HepG2 (cell line): ENCODE results near the gene TMEM127. TPM values are rescaled to one million over a fixed set of nuclear protein-coding genes. Genes with fewer than 3 reads are reported as not detected.
A peak's percentile ranks its signal among the peaks of the same experiment; 100 is the strongest.

Source experiments
- ARNTL ChIP-seq: sonication (generic); formaldehyde crosslinking; IDR thresholded peaks from 2 replicates; pipeline ENCODE4 v1.4.0; 2020; ENCODE audit warnings: mild to moderate bottlenecking, missing genetic modification reagents
- ATF7 ChIP-seq, 2 experiments: fragments of 450-650 bp in 1 of 2; sonication (generic) in 1 of 2; formaldehyde crosslinking in 1 of 2; IDR thresholded peaks; 2 replicates each; pipeline versions ENCODE4 v1.4.0 to v1.6.1; 2016 to 2020; ENCODE audit warnings: antibody characterized with exemption in 1 of 2, mild to moderate bottlenecking in 1 of 2, missing genetic modification reagents in 1 of 2
- CCAR2 ChIP-seq: fragments of 200-400 bp; formaldehyde crosslinking; optimal IDR thresholded peaks from 2 replicates; pipeline ENCODE3; 2018; ENCODE audit warnings: low read depth, mild to moderate bottlenecking, low read length, moderate library complexity
- GZF1 ChIP-seq: sonication (generic); formaldehyde crosslinking; IDR thresholded peaks from 2 replicates; pipeline ENCODE4 v1.5.1; 2020; ENCODE audit warnings: mild to moderate bottlenecking, missing genetic modification reagents
- MLLT10 ChIP-seq: sonication (generic); formaldehyde crosslinking; IDR thresholded peaks from 2 replicates; pipeline ENCODE4 v1.4.0; 2020; ENCODE audit warnings: missing genetic modification reagents
- SIN3A ChIP-seq: IDR thresholded peaks from 2 replicates; pipeline ENCODE4 v1.6.1; 2011; ENCODE audit warnings: low read depth, mild to moderate bottlenecking, control low read depth, low read length, borderline replicate concordance
- ZNF33A ChIP-seq: sonication (generic); formaldehyde crosslinking; IDR thresholded peaks from 2 replicates; pipeline ENCODE4 v1.5.1; 2020; ENCODE audit warnings: missing genetic modification reagents, mild to moderate bottlenecking, moderate library complexity, borderline replicate concordance
- ZNF780A ChIP-seq: sonication (generic); formaldehyde crosslinking; IDR thresholded peaks from 2 replicates; pipeline ENCODE4 v1.8.0; 2022; ENCODE audit warnings: mild to moderate bottlenecking, missing genetic modification reagents, moderate library complexity
- ZNF878 ChIP-seq: sonication (generic); formaldehyde crosslinking; IDR thresholded peaks from 2 replicates; pipeline ENCODE4 v1.8.1; 2023; ENCODE audit warnings: mild to moderate bottlenecking, missing genetic modification reagents, moderate library complexity
- polyA plus RNA-seq, 8 experiments: library from polyadenylated mRNA; depleted of rRNA in 3 of 8; stranded (reverse) in 7 of 8; unstranded in 1 of 8; fragments of >200 nt; fragmentation: Illumina TruSeq in 4 of 8; extraction: Trizol in 4 of 8; gene quantifications; 2 replicates each; pipeline versions ENCODE4 v1.2.1 to v1.2.3, GENCODE V29; 2011 to 2016; ENCODE audit warnings: low read depth in 4 of 8, missing spikeins in 1 of 8, mixed read lengths in 1 of 8; ENCODE audit not compliant: insufficient read depth in 1 of 8
- total RNA-seq, 5 experiments: library from RNA; depleted of rRNA; stranded (reverse); fragments of >200 nt; fragmentation: Illumina TruSeq; extraction: Trizol; gene quantifications; 2 replicates each; pipeline ENCODE4 v1.2.3, GENCODE V29; 2016; ENCODE audit warnings: low read depth in 1 of 5
- TF ChIP-seq, protein P1 (sequence below), 2 experiments: fragments of 450-650 bp in 1 of 2; sonication (generic) in 1 of 2; formaldehyde crosslinking; IDR thresholded peaks; 2 replicates each; pipeline versions ENCODE4 v1.5.0 to v1.8.0; 2020 to 2022; ENCODE audit warnings: mild to moderate bottlenecking in 1 of 2, missing genetic modification reagents in 1 of 2
- TF ChIP-seq, protein P2 (sequence below): sonication (generic); formaldehyde crosslinking; conservative IDR thresholded peaks from 2 replicates; pipeline ENCODE4 v1.4.0; 2020; ENCODE audit warnings: missing genetic modification reagents
- TF ChIP-seq, protein P3 (sequence below): sonication (generic); formaldehyde crosslinking; IDR thresholded peaks from 2 replicates; pipeline ENCODE4 v1.5.1; 2020; ENCODE audit warnings: missing genetic modification reagents, mild to moderate bottlenecking, borderline replicate concordance
- TF ChIP-seq, protein P4 (sequence below): sonication (generic); formaldehyde crosslinking; IDR thresholded peaks from 2 replicates; pipeline ENCODE4 v1.5.1; 2020; ENCODE audit warnings: mild to moderate bottlenecking, missing genetic modification reagents, borderline replicate concordance
- TF ChIP-seq, protein P5 (sequence below): sonication (generic); formaldehyde crosslinking; IDR thresholded peaks from 2 replicates; pipeline ENCODE4 v1.8.1; 2023; ENCODE audit warnings: mild to moderate bottlenecking, moderate library complexity, missing genetic modification reagents

TMEM127 gene
- total and polyA plus RNA-seq, 2 of the 13 experiments (the other 11 are each of a cell fraction or from before 2014, with no cell fraction given), result 21.5 to 33.9 TPM

DNA sequence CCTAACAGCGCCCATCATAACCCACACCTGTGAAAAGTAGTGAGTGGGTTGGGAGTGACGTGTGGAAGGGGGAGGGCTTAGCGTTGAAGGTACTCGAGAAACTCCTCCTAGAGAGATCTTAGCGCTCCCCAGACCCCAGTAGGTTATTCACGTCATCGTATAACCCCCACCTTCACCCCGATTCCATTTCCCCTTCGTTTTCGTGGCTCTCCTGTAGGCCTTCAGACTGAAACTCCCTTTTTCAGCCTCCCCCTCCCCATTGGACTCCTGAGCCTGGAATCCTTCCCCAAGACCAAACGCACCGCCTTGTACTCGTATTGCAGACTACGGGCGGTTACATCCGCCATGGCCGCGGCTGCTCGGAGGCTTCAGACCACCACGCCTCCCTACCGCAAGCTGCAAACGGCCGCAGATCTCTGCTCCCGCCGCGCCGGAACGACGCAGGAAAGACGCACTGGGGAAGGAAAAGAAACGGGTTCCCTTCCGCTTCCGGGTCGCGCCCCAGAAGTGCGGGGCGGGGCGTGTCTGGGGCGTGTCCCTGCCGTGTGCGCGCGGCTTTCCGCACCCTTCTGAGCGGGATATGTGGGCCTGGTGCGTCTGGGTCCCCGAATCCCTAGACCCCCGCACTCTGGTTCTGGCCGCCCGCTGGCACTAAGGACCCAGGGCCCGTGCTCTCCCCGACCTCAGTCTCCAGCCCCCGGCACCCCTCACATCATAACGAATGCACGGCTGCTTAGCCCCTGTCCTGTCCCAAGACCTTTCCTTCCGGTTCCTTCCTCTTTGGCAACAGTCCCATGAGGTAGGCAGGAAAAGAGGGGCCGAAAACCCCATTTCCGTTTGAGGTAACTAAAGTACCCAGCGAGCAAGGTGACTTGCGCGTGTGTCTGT is 39.5 kb upstream of the TMEM127 start, which contains the start of gene SNRNP200 (continued):
- TF ChIP-seq, protein P1, sequence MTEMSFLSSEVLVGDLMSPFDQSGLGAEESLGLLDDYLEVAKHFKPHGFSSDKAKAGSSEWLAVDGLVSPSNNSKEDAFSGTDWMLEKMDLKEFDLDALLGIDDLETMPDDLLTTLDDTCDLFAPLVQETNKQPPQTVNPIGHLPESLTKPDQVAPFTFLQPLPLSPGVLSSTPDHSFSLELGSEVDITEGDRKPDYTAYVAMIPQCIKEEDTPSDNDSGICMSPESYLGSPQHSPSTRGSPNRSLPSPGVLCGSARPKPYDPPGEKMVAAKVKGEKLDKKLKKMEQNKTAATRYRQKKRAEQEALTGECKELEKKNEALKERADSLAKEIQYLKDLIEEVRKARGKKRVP (CRISPR knock-in tag; IDR thresholded peaks at IDR 0.05), result no peak
- 0 out of 2 replicates have a peak, but pooled peaks have one; percentile 4 for TF ChIP-seq ZNF33A (CRISPR knock-in tag)
- TF ChIP-seq MLLT10 (CRISPR knock-in tag), result 0 out of 2 replicates have a peak, but pooled peaks have one; percentile 54
- TF ChIP-seq, protein P2, sequence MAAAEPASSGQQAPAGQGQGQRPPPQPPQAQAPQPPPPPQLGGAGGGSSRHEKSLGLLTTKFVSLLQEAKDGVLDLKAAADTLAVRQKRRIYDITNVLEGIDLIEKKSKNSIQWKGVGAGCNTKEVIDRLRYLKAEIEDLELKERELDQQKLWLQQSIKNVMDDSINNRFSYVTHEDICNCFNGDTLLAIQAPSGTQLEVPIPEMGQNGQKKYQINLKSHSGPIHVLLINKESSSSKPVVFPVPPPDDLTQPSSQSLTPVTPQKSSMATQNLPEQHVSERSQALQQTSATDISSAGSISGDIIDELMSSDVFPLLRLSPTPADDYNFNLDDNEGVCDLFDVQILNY (CRISPR knock-in tag), result peak; percentile 88; the same call in 1 of the 2 replicates
- no peak for TF ChIP-seq ATF7 (IDR thresholded peaks at IDR 0.05)
- TF ChIP-seq ATF7 (CRISPR knock-in tag; IDR thresholded peaks at IDR 0.05), result peak; percentile 92
- TF ChIP-seq ARNTL (CRISPR knock-in tag), result peak; percentile 92; the same call in 1 of the 2 replicates
- TF ChIP-seq ZNF878 (CRISPR knock-in tag), result peak; percentile 24; the same call in 1 of the 2 replicates
- TF ChIP-seq, protein P3, sequence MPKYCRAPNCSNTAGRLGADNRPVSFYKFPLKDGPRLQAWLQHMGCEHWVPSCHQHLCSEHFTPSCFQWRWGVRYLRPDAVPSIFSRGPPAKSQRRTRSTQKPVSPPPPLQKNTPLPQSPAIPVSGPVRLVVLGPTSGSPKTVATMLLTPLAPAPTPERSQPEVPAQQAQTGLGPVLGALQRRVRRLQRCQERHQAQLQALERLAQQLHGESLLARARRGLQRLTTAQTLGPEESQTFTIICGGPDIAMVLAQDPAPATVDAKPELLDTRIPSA (CRISPR knock-in tag), result no peak
- no peak for TF ChIP-seq ZNF780A (CRISPR knock-in tag)
- peak; percentile 84; the same call in 1 of the 2 replicates for TF ChIP-seq GZF1 (CRISPR knock-in tag)
- TF ChIP-seq CCAR2, result no peak
- peak; percentile 92; the same call in 1 of the 2 replicates for TF ChIP-seq SIN3A
- TF ChIP-seq, protein P4, sequence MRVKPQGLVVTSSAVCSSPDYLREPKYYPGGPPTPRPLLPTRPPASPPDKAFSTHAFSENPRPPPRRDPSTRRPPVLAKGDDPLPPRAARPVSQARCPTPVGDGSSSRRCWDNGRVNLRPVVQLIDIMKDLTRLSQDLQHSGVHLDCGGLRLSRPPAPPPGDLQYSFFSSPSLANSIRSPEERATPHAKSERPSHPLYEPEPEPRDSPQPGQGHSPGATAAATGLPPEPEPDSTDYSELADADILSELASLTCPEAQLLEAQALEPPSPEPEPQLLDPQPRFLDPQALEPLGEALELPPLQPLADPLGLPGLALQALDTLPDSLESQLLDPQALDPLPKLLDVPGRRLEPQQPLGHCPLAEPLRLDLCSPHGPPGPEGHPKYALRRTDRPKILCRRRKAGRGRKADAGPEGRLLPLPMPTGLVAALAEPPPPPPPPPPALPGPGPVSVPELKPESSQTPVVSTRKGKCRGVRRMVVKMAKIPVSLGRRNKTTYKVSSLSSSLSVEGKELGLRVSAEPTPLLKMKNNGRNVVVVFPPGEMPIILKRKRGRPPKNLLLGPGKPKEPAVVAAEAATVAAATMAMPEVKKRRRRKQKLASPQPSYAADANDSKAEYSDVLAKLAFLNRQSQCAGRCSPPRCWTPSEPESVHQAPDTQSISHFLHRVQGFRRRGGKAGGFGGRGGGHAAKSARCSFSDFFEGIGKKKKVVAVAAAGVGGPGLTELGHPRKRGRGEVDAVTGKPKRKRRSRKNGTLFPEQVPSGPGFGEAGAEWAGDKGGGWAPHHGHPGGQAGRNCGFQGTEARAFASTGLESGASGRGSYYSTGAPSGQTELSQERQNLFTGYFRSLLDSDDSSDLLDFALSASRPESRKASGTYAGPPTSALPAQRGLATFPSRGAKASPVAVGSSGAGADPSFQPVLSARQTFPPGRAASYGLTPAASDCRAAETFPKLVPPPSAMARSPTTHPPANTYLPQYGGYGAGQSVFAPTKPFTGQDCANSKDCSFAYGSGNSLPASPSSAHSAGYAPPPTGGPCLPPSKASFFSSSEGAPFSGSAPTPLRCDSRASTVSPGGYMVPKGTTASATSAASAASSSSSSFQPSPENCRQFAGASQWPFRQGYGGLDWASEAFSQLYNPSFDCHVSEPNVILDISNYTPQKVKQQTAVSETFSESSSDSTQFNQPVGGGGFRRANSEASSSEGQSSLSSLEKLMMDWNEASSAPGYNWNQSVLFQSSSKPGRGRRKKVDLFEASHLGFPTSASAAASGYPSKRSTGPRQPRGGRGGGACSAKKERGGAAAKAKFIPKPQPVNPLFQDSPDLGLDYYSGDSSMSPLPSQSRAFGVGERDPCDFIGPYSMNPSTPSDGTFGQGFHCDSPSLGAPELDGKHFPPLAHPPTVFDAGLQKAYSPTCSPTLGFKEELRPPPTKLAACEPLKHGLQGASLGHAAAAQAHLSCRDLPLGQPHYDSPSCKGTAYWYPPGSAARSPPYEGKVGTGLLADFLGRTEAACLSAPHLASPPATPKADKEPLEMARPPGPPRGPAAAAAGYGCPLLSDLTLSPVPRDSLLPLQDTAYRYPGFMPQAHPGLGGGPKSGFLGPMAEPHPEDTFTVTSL, result peak; percentile 30; the same call in 1 of the 2 replicates
- TF ChIP-seq, protein P5, sequence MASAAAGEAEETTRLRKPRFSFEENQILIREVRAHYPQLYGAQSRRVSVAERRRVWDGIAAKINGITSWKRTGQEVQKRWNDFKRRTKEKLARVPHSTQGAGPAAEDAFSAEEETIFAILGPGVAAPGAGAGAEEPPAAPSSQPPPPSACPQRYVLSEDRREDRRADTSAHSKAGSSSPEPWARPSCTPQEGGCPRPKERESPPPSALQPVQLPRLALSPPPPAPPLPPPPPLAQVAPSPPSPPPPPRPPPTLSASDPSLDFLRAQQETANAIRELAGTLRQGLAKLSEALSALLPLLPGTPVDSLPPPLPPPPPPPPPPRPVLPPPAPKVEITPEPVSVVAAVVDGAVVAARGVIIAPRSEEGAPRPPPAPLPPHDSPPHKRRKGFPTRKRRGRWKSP (CRISPR knock-in tag), result peak; percentile 87
